Measurements from ENCODE around the gene PKIB. TPM values are rescaled to one million over a fixed set of nuclear protein-coding genes. Genes with fewer than 3 reads are reported as not detected.

PKIB gene
- total and polyA plus RNA-seq, 2 donors (not counting 3 experiments of a cell fraction or from before 2014, with no cell fraction given) = not detected

DNA sequence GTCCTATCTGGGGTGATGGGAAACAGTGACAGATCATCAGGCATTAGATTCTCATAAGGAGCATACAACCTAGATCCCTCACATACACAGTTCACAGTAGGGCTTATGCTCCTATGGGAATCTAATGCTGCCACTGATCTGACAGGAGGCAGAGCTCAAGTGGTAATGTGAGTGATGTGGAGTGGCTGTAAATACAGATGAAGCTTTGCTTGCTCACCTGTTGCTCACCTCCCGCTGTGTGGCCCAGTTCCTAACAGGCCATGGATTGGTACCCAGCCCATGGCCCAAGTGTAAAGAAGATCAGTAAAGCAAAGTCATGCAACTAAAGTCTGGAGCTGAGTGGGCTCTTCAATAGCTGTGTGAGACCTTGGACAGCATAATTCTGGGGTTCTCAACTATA, 65.9 kb downstream of the PKIB start:
- Histone ChIP-seq H3K9me1 (replicated peaks; ENCODE audit: control insufficient read depth, extremely low read depth, insufficient read depth, low read length) (no peaks in the 10 kb centered on the region), H3K79me2 (ENCODE audit: control insufficient read depth, insufficient read depth, low read length) (no peaks in the 10 kb centered on the region), H3K4me1 (ENCODE audit: control insufficient read depth, extremely low read depth, insufficient read depth, low read length) (no peaks in the 10 kb centered on the region), H3K9ac (replicated peaks; ENCODE audit: extremely low read depth, insufficient read depth, low read length) (no peak overlapping the region), H3K4me3 (replicated peaks in 1 of 3; ENCODE audit: insufficient read depth in 1 of 3, low read depth in 1 of 3, low read length in 3 of 3) (no peak overlapping the region), H3K36me3 (ENCODE audit: control insufficient read depth in 2 of 2, extremely low read depth in 1 of 2, insufficient read depth in 2 of 2, low read length in 2 of 2) (no peaks in the 10 kb centered on the region), H2AFZ (ENCODE audit: low read depth, low read length) (no peak overlapping the region), H3K4me2 (ENCODE audit: insufficient read depth, low read length) (no peak overlapping the region), H3K9me3 (replicated peaks; ENCODE audit: control insufficient read depth, insufficient read depth, low read length) (no peaks in the 10 kb centered on the region), H4K20me1 (replicated peaks; ENCODE audit: control insufficient read depth, extremely low read depth, insufficient read depth, low read length) (no peaks in the 10 kb centered on the region), H3K27me3 (ENCODE audit: control insufficient read depth in 2 of 2, insufficient read depth in 2 of 2, low read length in 2 of 2) (no peaks in the 10 kb centered on the region), H3K27ac (ENCODE audit: insufficient read depth, low read depth, low read length) (no peak overlapping the region)
- BruUV-seq (replicated peaks) = no TSS peak
- intact Hi-C loops (cut with micrococcal nuclease) = no loop called here
- ChIA-PET CTCF (no interaction called here), POLR2A (no interaction called here)
- TF ChIP-seq, protein P1, sequence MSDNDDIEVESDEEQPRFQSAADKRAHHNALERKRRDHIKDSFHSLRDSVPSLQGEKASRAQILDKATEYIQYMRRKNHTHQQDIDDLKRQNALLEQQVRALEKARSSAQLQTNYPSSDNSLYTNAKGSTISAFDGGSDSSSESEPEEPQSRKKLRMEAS (IDR thresholded peaks at IDR 0.05; ENCODE audit: insufficient read depth, insufficient read length) = no peak
- DNase-seq (ENCODE audit: low read depth, low spot score) = no peak
- no peak for FAIRE-seq
- dilution Hi-C loops (cut with MboI; ENCODE audit: extremely low pct_ligation_motif_present, low sequenced_read_pairs) = no loop called here

DNA sequence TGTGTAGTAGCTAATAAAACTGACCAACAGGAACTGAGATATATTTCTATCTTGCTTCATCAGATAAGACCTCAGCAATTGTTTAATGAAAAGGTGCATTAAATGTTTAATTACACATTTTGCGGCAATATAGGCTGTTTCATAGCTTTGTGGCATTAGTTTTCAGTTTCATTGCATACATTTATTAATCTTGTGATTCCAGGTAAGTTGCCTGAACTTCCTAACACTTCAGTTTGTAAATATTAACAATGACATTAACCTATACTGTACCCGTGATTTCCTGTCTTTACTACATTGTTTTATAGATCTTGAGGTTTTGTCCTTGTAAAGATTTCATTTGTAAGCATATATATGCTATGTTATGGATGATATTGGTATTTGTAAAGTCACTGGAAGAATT, 66.5 kb downstream of the PKIB start:
- no peak overlapping the region for H3K27ac ChIP-seq (ENCODE audit: insufficient read depth, low read depth, low read length)
- H3K4me2 ChIP-seq (ENCODE audit: insufficient read depth, low read length) = no peak overlapping the region
- TF ChIP-seq, protein P1 (IDR thresholded peaks at IDR 0.05; ENCODE audit: insufficient read depth, insufficient read length) = no peak
- no peak overlapping the region for H3K4me3 ChIP-seq (replicated peaks in 1 of 3; ENCODE audit: insufficient read depth in 1 of 3, low read depth in 1 of 3, low read length in 3 of 3)
- CTCF ChIA-PET = interaction anchor here (0.8 kb wide), 1 partner anchor 13 kb away, joined by 3 read pairs; no protein-coding TSS in a partner anchor
- H3K27me3 ChIP-seq (ENCODE audit: control insufficient read depth in 2 of 2, insufficient read depth in 2 of 2, low read length in 2 of 2) = no peaks in the 10 kb centered on the region
- intact Hi-C loops (cut with micrococcal nuclease) = no loop called here
- H3K9me3 ChIP-seq (replicated peaks; ENCODE audit: control insufficient read depth, insufficient read depth, low read length) = no peaks in the 10 kb centered on the region
- POLR2A ChIA-PET = no interaction called here
- H3K9me1 ChIP-seq (replicated peaks; ENCODE audit: control insufficient read depth, extremely low read depth, insufficient read depth, low read length) = no peaks in the 10 kb centered on the region
- no peaks in the 10 kb centered on the region for H3K36me3 ChIP-seq (ENCODE audit: control insufficient read depth in 2 of 2, extremely low read depth in 1 of 2, insufficient read depth in 2 of 2, low read length in 2 of 2)
- H3K9ac ChIP-seq (replicated peaks; ENCODE audit: extremely low read depth, insufficient read depth, low read length) = no peak overlapping the region
- no peaks in the 10 kb centered on the region for H3K4me1 ChIP-seq (ENCODE audit: control insufficient read depth, extremely low read depth, insufficient read depth, low read length)
- dilution Hi-C loops (cut with MboI; ENCODE audit: extremely low pct_ligation_motif_present, low sequenced_read_pairs) = no loop called here
- no peaks in the 10 kb centered on the region for H3K79me2 ChIP-seq (ENCODE audit: control insufficient read depth, insufficient read depth, low read length)
- FAIRE-seq (no peak), DNase-seq (ENCODE audit: low read depth, low spot score) (no peak)
- no peaks in the 10 kb centered on the region for H4K20me1 ChIP-seq (replicated peaks; ENCODE audit: control insufficient read depth, extremely low read depth, insufficient read depth, low read length)
- no peak overlapping the region for H2AFZ ChIP-seq (ENCODE audit: low read depth, low read length)
- BruUV-seq (replicated peaks) = no TSS peak

All from endothelial cell of umbilical vein (primary cell).